CD4-positive, alpha-beta T cell treated with Interleukin-6 for 4 hours (primary cell): Measurements from ENCODE around the gene UBA1.

Source experiments
- DNase-seq: peaks from one replicate; pipeline ENCODE4 v3.0.0-alpha.2; 2020; ENCODE audit warnings: mixed read lengths

Gene UBA1

DNA sequence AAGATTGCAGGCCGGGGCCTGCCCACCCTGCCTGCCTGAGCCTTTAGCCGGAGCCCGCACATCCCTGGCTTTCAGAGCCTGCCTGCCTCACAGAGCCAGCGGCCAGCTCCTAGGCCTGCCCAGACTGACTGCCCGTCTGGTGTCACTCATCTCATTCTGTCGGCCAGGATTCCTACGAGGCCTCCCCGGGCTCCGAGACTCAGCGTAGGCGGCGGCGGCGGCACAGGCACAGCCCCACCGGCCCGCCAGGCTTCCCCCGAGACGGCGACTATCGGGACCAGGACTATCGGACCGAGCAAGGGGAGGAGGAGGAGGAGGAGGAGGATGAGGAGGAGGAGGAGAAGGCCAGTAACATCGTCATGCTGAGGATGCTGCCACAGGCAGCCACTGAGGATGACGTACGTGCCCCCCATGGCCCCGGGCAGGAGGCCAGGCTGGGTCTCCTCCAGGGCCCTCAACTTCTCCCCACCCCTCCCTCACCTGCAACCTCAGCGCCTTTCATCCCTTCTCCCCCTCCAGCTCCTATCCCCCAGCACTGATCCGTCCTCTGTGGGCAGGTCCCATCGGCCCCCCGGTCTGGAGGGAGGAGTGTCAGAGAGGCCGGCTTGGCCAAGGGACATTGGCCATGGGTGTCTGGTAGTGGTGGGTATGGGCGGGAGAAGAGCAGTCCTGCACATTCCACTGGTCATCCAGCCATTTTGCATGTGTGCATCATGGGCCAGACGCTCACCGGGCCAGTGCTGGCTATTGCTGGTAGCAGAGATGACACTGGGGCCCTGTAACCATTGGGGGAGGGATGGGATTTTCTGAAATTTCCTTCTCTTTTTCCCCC lies 22.6 kb upstream of the UBA1 start:
- no peak for DNase-seq

DNA sequence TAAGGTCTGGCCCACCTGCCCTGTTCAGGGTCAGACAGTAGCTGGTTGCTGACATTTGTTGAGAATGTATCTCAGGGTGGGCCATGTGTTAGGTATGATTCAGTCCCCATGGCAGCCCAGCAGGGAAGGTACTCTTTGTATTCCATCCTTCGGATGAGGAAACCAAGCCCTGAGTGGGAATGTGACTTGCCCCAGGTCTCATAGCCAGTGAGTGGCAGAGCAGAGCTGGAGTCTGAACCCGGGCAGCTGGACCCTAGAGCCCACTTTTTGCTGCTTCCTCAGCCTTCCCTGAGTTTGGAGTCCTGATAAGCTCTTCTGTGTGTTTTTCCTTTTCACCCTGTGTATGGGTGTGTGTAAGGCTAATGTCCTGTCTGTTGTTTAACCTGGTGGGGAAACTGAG lies 21.6 kb upstream of the UBA1 start:
- no peak for DNase-seq

DNA sequence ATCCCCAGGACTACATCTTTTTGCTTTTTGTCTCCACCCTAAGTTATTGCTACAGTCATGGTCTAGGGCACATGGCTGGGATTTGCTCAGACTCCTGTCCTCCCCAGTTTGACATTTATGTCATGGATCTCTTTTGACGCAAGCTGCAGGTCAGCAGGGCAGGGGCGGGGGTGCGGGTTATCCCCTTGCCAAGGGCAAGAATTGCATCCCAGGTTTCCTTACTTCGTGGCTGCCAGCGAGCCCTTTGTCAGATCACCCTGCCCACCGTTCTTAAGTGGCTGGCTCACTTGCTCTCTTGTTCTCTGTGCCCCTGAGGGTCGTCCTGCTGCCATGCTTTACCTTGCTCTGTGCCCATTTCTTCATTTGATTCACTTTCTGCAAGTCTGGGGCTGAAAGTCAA lies 21.1 kb upstream of the UBA1 start:
- no peak for DNase-seq

DNA sequence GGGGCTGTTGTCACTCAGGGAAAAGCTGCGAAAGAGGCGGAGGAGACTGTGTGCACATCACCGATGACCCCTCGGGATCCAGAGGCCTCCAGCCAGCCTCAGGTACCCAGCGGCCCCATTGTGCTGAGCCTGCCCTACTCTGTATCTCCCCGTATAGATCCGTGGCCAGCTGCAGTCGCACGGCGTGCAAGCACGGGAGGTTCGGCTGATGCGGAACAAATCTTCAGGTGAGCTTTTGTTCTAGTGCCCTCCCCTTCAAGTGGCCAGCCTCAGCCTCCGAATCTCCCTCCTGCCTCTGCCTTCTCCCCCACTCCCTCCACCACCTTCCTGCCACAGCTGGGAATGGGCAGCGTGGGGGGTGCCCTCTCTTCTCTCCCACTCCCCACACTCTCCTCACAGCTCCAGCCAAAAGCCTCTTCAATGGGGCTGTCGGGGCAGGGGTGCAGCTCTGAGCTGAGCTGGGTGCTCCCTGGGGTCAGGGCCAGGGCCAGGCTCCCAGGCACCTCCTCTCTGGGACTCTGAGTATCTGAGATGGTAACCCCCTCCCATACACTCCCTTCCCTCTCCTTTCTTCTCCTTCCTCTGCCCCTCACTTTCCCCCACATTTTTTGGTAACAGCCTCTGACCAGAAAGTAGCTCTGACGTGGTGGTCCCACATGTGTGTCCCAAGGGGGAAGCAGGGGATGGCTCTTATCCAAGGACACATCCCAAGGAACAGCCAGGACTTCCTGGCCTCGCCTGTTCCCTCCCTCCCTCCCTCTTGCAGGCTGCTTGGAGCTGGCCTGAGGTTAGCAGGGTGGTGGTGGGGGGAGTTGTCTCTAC lies 20.4 kb upstream of the UBA1 start:
- no peak for DNase-seq

DNA sequence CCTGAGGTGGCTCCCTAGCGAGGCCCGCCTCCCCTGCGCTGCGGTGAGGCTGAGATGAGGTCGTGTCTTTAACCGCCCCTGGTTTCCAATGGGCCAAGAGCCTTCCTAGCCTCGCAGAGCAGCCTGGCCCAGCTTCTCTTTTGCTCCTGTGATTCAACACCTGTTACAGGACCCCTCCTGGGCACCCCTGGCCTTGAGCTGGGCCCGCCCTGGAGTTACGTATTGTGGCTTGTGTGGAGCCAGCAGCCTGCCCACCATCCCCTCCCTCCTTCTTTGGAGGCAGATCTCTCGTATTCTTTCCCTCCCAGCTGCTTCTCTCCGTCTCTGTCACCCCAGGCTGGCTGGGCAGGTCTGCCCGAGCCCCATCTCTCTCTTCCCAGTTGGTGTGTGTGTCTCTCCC lies 19.3 kb upstream of the UBA1 start:
- no peak for DNase-seq

DNA sequence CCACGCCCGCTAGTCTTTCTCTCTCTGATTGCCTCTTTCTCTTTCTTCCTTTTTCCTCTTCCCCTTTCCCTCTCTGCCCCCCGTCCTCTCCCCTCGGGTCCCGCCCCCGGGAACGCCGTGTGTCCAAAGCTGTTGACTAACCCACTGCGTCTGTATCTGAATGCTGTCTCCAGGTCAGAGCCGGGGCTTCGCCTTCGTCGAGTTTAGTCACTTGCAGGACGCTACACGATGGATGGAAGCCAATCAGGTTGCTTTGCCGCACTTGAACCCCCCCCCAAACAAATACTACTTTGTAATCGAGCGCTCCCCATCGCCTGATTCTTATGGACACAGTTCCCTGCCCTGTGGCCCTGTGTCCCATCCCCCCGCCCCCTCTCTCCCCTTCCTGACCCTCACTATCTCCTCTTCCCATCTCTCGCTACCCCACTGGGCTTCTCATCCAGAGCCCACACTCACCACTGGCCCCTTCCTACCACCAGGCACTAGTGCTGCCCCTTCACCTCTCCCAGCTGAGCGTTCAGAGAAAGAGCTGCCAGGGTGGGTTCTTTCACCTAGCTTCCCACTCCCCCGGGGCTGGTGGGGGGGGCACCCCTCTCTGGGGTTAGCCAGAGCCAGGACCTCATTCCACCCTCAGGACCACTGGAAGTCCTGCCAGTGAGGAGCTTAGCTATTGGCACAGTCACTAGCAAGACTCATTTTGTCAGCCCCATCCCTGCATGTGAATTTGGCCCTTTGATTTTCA lies 18.6 kb upstream of the UBA1 start:
- DNase-seq, result no peak

DNA sequence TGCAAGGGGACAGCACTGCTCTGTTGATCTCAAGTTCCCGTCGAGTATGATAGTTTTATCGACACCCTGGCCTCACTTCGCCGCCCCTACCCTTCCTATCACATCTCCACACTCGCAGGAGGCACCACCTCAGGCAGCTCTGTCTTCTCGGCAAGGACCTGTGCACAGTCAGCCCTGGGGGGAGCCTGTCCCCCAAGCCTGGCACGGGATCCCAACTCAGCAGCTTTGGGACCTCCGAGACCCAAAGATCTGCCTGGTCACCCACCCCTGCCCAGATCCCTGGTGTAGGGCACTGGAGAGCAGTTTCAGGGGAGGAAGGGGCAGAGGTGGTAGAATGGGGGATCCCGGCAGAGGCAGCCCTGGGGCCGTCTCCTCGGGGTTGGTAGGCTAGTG lies 18.0 kb upstream of the UBA1 start:
- DNase-seq, result no peak

DNA sequence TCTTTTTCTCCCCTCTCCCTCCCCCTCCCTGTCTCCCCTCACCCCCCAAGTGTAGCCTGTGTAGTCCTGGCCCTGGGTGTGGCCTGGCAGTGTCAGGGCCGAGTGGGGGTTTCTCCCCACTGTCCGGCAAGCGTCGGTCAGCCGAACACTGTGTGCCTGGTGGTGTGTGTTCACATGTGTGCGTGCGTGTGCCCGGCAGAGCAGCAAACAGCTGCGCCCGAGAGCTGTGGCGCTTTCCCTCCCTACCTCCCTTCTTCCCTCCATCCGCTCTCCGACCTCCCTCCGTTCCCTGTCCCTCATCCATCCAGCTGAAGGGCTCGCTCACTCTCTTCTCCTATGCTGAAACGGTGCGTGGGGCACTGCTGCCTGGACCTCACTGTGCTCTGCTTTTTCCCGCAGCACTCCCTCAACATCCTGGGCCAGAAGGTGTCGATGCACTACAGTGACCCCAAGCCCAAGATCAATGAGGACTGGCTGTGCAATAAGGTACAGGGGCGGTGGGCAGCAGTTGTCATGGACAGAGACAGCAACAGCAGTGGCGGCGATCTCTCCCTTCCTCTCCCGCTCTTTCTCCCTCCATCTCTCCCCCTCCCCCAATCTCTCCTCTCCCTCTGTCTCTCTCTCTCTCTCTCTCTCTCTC lies 17.4 kb upstream of the UBA1 start:
- no peak for DNase-seq

DNA sequence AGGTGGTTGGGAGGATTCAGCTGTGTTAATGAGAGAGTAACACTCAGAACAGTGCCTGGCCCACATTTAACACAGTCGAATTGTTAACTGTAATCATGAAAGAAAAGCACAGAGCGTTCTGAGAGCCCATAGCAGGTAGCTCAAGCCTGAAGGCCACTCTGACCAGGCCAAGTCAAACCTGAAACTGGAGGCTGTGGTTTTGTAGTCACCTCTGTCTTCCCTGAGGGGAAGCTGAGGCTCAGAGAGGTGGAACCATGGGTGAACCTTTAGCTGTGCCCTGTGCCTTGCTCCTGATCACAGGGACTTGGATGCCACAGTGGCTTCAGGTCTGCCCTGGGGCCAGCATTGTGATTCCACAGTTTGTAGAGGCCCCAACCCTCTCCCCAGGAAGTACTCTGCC lies 16.6 kb upstream of the UBA1 start:
- DNase-seq, result no peak

DNA sequence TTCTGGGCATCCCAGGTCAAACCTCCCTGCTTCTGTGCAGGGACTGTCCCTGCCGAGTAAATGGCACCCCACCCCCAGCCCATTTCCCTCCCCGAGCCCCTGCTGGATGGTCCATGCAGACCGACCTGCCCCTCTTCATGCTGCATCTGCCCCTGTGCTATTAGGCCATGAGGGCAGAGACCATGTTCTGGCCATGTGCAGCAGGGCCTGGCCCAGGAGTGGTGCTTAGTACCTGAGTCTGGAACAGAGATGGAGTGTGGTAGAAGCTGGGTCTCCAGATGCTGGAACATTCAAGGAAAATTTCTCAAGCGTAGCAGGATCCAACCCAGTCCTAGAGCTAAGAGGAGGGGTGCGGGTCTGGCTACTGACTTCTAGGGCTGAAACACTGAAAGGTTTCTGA lies 15.3 kb upstream of the UBA1 start:
- no peak for DNase-seq

DNA sequence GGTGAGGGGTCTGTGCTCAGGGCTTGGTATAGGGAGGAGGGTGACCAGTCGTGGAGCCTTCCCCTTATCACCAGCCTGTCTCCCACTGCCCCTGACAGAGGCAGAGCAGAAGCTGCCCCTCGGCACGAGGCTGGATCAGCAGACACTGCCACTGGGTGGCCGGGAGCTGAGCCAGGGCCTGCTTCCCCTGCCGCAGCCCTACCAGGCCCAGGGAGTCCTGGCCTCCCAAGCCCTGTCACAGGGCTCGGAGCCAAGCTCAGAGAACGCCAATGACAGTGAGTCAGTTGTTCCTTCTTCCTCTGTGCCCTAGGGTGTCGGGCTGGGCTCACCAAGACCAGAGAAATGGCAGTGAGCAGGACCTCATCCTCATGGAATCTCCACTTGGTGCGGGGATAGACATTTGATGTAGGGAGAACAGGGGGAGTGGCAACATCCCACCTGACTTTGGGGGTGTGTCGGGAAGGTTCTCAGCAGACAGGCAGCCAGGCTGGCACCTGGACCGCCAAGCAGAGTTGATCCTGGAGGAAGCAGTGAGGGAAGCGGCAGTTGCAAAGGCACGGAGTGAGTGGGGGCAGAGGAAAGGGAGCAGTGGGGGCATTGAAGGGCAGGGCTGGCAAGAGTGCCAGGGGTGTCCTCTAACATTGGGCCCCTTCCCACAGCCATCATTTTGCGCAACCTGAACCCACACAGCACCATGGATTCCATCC lies 14.3 kb upstream of the UBA1 start:
- DNase-seq, result no peak

DNA sequence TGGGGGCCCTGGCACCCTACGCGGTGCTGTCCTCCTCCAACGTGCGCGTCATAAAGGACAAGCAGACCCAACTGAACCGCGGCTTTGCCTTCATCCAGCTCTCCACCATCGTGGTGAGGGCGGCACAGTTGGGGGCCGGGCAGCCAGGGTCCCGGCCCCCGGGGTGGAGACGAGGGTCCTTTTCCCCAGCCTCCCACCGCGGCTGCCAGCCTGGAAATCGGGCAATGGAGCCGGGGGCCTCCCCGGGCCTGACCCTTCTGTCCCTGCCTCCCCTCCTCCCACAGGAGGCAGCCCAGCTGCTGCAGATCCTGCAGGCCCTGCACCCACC lies 13.7 kb upstream of the UBA1 start:
- DNase-seq, result no peak

DNA sequence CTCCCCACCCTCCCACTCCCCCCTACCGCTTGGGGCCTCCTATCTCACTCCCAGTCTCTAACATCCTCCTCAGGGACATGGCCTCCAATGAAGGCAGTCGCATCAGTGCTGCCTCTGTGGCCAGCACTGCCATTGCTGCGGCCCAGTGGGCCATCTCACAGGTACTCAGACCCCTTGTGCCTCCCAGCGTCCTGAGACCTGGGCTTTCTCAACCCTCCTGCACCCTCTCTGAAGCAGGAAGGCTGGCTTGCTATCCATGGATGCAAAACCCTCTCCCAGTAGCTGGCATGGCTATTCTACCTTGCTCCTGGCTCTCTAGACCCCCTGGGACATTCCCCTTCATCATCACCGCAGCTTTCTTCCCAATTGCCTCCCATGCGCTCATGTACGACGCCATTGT lies 13.3 kb upstream of the UBA1 start:
- DNase-seq, result no peak

DNA sequence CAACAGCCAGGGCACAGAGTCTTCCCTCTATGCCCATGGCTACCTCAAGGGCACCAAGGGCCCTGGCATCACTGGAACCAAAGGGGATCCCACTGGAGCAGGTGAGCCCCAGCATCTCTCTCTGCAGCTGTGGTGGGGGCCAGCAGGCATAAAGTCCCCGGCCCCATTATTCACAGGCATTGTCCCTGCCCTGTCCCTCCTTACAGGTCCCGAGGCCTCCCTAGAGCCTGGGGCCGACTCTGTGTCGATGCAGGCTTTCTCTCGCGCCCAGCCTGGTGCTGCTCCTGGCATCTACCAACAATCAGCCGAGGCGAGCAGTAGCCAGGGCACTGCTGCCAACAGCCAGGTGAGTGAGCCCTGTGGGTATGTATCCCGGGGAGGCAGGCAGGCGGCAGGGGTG lies 12.3 kb upstream of the UBA1 start:
- DNase-seq, result no peak

DNA sequence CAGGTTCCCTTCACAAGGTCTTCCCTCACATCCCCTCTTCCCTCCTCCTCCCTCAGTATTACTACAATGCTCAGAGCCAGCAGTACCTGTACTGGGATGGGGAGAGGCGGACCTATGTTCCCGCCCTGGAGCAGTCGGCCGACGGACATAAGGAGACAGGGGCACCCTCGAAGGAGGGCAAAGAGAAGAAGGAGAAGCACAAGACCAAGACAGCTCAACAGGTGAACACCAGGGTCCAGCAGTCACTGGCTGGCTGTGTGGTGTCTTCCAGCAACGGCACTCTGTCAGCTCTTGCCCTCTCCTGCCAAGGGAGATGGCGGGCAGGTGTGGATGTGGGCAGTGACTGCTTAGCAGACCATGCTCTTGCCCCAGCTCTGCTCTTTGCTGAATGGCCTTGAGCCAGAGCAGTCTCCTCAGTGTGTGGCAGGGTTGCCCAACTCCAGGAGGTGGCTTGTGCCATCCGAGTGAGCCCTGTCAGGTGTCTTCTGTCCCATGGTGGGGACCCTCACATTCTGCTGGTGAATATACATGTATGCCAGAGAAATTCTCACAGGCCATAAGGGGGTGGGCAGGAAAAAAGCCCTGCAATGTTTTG lies 11.4 kb upstream of the UBA1 start:
- DNase-seq, result no peak

DNA sequence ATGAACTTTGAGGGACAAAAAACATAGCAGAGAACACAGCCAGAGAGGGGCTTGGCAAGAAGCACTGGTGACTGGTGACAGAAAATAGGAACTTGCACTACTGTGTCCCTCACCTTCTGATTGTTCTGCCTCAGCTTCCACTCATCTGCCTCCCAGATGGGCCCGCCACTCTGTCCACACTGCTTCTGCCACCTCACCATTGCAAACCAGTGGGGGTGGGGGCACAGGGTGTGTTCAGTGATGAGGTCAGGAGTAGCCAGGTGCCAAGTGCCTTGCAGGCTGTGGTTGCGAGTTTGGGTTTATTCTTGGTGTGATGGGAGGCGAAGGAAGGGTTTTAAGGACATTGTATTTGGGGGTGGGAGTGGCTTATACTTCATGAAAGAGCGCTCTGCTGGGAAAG lies 9.1 kb upstream of the UBA1 start:
- no peak for DNase-seq

DNA sequence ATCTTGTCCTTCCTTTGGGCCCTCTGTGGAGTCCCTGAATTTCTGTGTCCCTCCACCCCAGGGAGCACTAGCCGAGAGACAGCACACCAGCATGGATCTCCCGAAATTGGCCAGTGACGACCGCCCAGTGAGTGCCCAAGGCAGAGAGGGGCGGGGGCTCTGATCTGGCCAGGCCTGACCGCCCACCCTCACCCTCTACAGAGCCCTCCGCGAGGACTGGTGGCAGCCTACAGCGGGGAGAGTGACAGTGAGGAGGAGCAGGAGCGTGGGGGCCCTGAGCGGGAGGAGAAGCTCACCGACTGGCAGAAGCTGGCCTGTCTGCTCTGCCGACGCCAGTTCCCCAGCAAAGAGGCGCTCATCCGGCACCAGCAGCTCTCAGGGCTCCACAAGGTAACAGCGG lies 8.4 kb upstream of the UBA1 start:
- no peak for DNase-seq

DNA sequence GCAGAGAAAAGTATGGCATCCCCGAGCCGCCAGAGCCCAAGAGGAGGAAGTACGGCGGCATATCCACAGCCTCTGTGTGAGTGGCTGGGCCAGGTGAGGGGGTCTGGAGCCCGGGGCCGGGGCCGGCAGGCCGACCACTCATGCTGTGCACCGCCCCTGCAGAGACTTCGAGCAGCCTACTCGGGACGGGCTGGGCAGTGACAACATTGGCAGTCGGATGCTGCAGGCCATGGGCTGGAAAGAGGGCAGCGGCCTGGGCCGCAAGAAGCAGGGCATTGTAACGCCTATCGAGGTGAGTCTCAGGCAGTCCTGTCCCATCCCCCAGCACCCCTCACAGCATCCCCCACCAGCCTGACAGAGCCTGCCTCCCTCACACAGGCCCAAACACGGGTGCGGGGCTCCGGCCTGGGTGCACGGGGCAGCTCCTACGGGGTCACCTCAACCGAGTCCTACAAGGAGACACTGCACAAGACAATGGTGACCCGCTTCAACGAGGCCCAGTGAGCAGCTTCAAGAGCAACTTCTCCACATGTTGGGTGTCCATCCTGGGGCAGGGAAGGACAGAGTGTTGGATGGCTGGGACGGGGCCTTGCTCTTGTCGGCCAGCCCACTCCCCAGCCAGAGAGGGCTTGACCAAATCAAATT lies 7.4 kb upstream of the UBA1 start:
- DNase-seq, result no peak

DNA sequence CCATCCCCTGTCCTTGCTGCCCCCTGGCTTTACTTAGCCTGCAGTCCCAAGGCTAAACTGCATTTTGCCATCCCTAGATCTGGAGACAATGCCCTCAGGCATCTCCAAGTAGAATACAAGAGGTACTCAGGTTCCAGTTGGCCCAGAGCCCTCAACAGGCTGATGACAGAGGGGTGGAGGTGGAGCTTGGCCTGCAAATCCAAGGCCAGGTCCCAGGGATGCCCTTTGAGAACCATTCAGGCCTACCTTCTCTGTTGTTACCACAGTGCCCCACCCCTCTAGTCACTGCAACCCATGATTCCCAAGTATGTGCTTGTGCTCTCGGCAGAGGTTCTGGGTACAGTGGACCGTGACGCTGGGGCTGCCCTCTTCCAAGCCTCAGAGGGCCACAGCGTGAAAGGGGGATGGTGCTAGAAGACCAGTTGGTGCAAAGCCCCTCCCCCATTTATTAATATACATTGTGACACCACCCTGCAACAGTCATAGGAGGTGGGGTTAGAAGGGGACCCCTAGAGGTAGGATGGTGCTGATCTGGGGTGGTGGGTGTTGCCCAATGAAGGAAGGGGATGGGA lies 6.4 kb upstream of the UBA1 start:
- DNase-seq, result no peak

DNA sequence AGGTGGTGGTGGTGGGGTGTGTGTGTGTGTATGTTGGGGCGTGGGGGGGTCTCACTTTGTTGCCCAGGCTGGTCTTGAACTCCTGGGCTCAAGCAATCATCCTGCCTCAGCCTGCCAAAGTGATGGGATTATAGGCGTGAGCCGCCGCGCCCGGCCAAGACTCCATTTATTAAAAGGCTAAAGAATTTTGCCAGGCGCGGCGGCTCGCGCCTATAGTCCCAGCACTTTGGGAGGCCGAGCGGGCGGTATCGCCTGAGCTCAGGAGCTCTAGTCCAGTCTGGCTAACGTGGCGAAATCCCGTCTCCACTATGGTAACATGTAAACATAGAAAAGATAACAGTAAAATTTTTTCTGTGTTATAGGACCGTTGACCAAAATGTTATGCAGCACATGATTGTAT lies 3.7 kb upstream of the UBA1 start:
- DNase-seq, result no peak
